Gastrocnemius medialis (tissue), 4 donors: ENCODE measurements around the gene ICOS. TPM values are rescaled to one million over a fixed set of nuclear protein-coding genes. Genes with fewer than 3 reads are reported as not detected.

Experiments used
- ATAC-seq, 2 donors: fragments of 150-250 bp; one replicate each; pipeline ENCODE4 v1.9.1; 2016
- DNase-seq, 2 donors: peaks; one replicate each; pipeline ENCODE4 v3.0.0-alpha.2; 2019
- H3K27ac ChIP-seq, 4 donors: fragments of 200-600 bp; sonication (generic); 1 replicate in 1 of 4; 2 replicates in 3 of 4; pipeline ENCODE4 v1.5.1; 2016 to 2018; ENCODE audit warnings: mild to moderate bottlenecking in 2 of 4, moderate library complexity in 1 of 4
- H3K27me3 ChIP-seq, 3 donors: fragments of 200-600 bp; sonication (generic) in 2 of 3; 1 replicate in 1 of 3; 2 replicates in 2 of 3; pipeline versions ENCODE4 v1.5.1 to v1.6.0; 2016 to 2019; ENCODE audit warnings: mild to moderate bottlenecking in 1 of 3, moderate library complexity in 1 of 3
- H3K36me3 ChIP-seq, 2 donors: fragments of 200-600 bp; sonication (generic) in 1 of 2; one replicate each; pipeline ENCODE4 v1.5.1; 2017 to 2018
- H3K4me1 ChIP-seq, 2 donors: fragments of 200-600 bp; sonication (generic) in 1 of 2; one replicate each; pipeline ENCODE4 v1.5.1; 2016 to 2017; ENCODE audit warnings: mild to moderate bottlenecking in 2 of 2
- H3K4me3 ChIP-seq, 4 donors: fragments of 200-600 bp; sonication (generic) in 3 of 4; 1 replicate in 1 of 4; 2 replicates in 3 of 4; pipeline ENCODE4 v1.5.1; 2016 to 2019; ENCODE audit warnings: mild to moderate bottlenecking in 2 of 4
- H3K9me3 ChIP-seq, 3 donors: fragments of 200-600 bp; sonication (generic) in 2 of 3; 1 replicate in 1 of 3; 2 replicates in 2 of 3; pipeline ENCODE4 v1.5.1; 2016 to 2019
- CTCF ChIP-seq, 5 experiments: fragments of 450-650 bp in 3 of 5; fragments of 200-600 bp in 2 of 5; sonication (generic) in 2 of 5; IDR thresholded peaks in 4 of 5; conservative IDR thresholded peaks in 1 of 5; 1 replicate in 4 of 5; 2 replicates in 1 of 5; pipeline ENCODE4 v1.5.1; 2016 to 2019; ENCODE audit warnings: antibody characterized with exemption in 5 of 5, mild to moderate bottlenecking in 3 of 5, moderate library complexity in 3 of 5
- POLR2A ChIP-seq, 2 donors: fragments of 450-650 bp; IDR thresholded peaks; one replicate each; pipeline ENCODE4 v1.6.1; 2017; ENCODE audit warnings: antibody characterized with exemption in 2 of 2, mild to moderate bottlenecking in 2 of 2, moderate library complexity in 2 of 2
- in situ Hi-C, 4 donors: fragments of 200-750 bp; cut with MboI; loops; one replicate each; pipeline versions ENCODE4 v1.15.0 to v1.8.0; 2017; ENCODE audit warnings: low sequenced_read_pairs in 4 of 4
- intact Hi-C: fragments of 100-400 bp; cut with DNase I; formaldehyde crosslinking; loops from one replicate; pipeline ENCODE4 v1.15.1; 2023; ENCODE audit warnings: low total_unique reads
- total RNA-seq, 4 donors: library from RNA; depleted of rRNA; stranded (reverse); fragments of >200 nt; gene quantifications; one replicate each; pipeline versions ENCODE4 v1.1.0 to v1.2.3, GENCODE V29; 2016

The ICOS gene
- total RNA-seq, 4 donors from 2014 or later, result not detected

GRCh38 chr2:204000446-204000845, 63.9 kb downstream of the ICOS start:
- H3K27ac ChIP-seq, result no peak overlapping the region
- no peaks in the 10 kb centered on the region for H3K27me3 ChIP-seq
- no peaks in the 10 kb centered on the region for H3K9me3 ChIP-seq
- in situ Hi-C loops, result no loop called here
- DNase-seq (no peak), ATAC-seq (no peak)
- H3K4me1 ChIP-seq, result no peaks in the 10 kb centered on the region
- intact Hi-C loops, result no loop called here
- H3K4me3 ChIP-seq, result no peak overlapping the region
- TF ChIP-seq CTCF (IDR thresholded peaks at IDR 0.05 in 4 of 5, conservative IDR thresholded peaks at IDR 0.05 in 1 of 5), result no peak
- no peak for TF ChIP-seq POLR2A (IDR thresholded peaks at IDR 0.05)
- no peaks in the 10 kb centered on the region for H3K36me3 ChIP-seq

- H3K27ac ChIP-seq, result no peak overlapping the region
- no peaks in the 10 kb centered on the region for H3K9me3 ChIP-seq
- no peaks in the 10 kb centered on the region for H3K36me3 ChIP-seq
- no peak for DNase-seq
- TF ChIP-seq CTCF (IDR thresholded peaks at IDR 0.05 in 4 of 5, conservative IDR thresholded peaks at IDR 0.05 in 1 of 5) (no peak), POLR2A (IDR thresholded peaks at IDR 0.05) (no peak)
- in situ Hi-C loops, result no loop called here
- no peaks in the 10 kb centered on the region for H3K4me1 ChIP-seq
- no peak for ATAC-seq
- intact Hi-C loops, result no loop called here
- H3K27me3 ChIP-seq, result no peaks in the 10 kb centered on the region
- no peak overlapping the region for H3K4me3 ChIP-seq
Observed at GRCh38 chr2:204003276-204003990, 66.9 kb downstream of the ICOS start.

- DNase-seq (no peak), ATAC-seq (no peak)
- in situ Hi-C loops (no loop called here), intact Hi-C loops (no loop called here)
- Histone ChIP-seq H3K27me3 (no peaks in the 10 kb centered on the region), H3K4me3 (no peak overlapping the region), H3K27ac (no peak overlapping the region), H3K9me3 (no peaks in the 10 kb centered on the region), H3K36me3 (no peaks in the 10 kb centered on the region), H3K4me1 (no peaks in the 10 kb centered on the region)
- TF ChIP-seq POLR2A (IDR thresholded peaks at IDR 0.05), result no peak
- no peak for TF ChIP-seq CTCF (IDR thresholded peaks at IDR 0.05 in 4 of 5, conservative IDR thresholded peaks at IDR 0.05 in 1 of 5)
Observed at GRCh38 chr2:204004912-204005311, 68.3 kb downstream of the ICOS start.

- DNase-seq, result no peak
- intact Hi-C loops (no loop called here), in situ Hi-C loops (no loop called here)
- Histone ChIP-seq H3K9me3 (no peaks in the 10 kb centered on the region), H3K4me3 (no peak overlapping the region), H3K27me3 (no peaks in the 10 kb centered on the region), H3K27ac (no peak overlapping the region), H3K36me3 (no peaks in the 10 kb centered on the region), H3K4me1 (no peaks in the 10 kb centered on the region)
- no peak for ATAC-seq
- no peak for TF ChIP-seq POLR2A (IDR thresholded peaks at IDR 0.05)
- no peak for TF ChIP-seq CTCF (IDR thresholded peaks at IDR 0.05 in 4 of 5, conservative IDR thresholded peaks at IDR 0.05 in 1 of 5)
Observed at GRCh38 chr2:204005940-204006721, 69.6 kb downstream of the ICOS start.
